ENCODE data around the gene SNX20. TPM values are rescaled to one million over a fixed set of nuclear protein-coding genes. Genes with fewer than 3 reads are reported as not detected.

The SNX20 gene
- total RNA-seq, 1 donor, result 48.5 TPM

GRCh38 chr16:50705436-50706110, 24.5 kb upstream of the SNX20 start:
- no peak for DNase-seq (ENCODE audit: low read depth in 2 of 3, low spot score in 2 of 3)

DNA sequence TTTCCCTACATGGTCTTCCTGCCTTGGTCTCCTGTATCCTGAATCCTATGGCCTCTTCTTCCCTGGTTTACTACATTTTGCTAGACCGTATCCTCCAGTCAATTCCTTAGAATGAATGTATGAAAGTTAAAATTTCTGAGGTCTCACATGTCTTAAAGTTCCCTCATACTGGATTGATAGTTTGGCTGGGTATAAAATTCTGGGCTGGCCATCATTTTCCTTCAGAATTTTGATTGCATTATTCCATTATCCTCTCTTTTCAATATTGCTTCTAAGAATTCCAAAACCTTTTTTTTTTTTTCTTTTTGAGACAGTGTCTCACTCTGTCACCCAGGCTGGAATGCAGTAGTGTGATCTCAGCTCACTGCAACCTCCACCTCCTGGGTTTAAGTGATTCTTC, 23.1 kb upstream of the SNX20 start:
- no peak for DNase-seq (ENCODE audit: low read depth in 2 of 3, low spot score in 2 of 3)

- peak in 2 of 3 donors; percentile 77 to 83 for DNase-seq (ENCODE audit: low read depth in 2 of 3, low spot score in 2 of 3)
Observed at GRCh38 chr16:50702725-50703124, 21.6 kb upstream of the SNX20 start.

DNA sequence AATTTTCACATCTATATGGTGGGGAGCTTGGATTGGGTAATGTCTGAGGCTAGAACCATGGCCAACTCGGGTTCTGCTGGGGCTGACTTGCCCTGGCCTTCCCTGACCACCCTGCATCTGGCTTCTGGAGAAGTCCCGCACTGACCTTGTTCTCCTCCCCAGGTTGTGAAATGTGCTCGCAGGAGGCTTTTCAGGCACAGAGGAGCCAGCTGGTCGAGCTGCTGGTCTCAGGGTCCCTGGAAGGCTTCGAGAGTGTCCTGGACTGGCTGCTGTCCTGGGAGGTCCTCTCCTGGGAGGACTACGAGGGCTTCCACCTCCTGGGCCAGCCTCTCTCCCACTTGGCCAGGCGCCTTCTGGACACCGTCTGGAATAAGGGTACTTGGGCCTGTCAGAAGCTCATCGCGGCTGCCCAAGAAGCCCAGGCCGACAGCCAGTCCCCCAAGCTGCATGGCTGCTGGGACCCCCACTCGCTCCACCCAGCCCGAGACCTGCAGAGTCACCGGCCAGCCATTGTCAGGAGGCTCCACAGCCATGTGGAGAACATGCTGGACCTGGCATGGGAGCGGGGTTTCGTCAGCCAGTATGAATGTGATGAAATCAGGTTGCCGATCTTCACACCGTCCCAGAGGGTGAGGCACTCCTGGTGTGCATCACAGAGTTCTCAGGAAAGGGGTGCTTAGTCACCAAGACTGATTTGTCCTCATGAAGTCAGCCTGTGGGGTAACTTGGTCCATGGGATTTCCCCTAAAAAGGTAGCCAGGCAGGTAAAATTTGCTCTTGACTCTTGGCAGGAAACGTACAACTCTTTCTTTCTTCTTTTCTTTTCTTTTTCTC, 18.4 kb upstream of the SNX20 start:
- DNase-seq (ENCODE audit: low read depth in 2 of 3, low spot score in 2 of 3), result no peak

GRCh38 chr16:50697881-50698767, 17.0 kb upstream of the SNX20 start:
- no peak for DNase-seq (ENCODE audit: low read depth in 2 of 3, low spot score in 2 of 3)

GRCh38 chr16:50697421-50697715, 16.3 kb upstream of the SNX20 start:
- DNase-seq (ENCODE audit: low read depth in 2 of 3, low spot score in 2 of 3), result no peak

- DNase-seq (ENCODE audit: low read depth in 2 of 3, low spot score in 2 of 3), result peak in 1 of 3 donors; percentile 52
Observed at GRCh38 chr16:50696575-50697420, 15.7 kb upstream of the SNX20 start.

DNA sequence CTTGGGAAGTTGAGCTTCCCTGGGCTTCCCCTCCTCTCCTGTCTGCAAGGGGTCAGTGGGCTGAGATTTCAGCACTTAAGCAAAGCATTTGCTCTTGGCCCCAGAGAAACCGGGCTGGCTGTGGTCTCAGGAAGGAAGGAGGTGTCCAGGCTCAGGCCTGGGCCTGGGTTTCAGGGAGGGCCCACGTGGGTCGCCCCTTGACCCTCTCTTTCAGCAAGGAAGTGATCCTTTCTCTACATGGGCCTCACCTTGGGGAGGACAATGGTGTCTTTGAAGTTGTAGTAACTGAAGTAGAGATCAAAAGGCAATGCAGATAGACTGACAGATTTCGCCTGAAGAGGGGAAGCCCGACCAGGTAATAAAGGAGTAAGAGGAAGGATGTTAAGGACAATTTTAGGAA, 15.0 kb upstream of the SNX20 start:
- DNase-seq (ENCODE audit: low read depth in 2 of 3, low spot score in 2 of 3), result no peak

GRCh38 chr16:50695017-50696000, 14.2 kb upstream of the SNX20 start:
- DNase-seq (ENCODE audit: low read depth in 2 of 3, low spot score in 2 of 3), result no peak

- DNase-seq (ENCODE audit: low read depth in 2 of 3, low spot score in 2 of 3), result no peak
Observed at GRCh38 chr16:50694206-50694605, 13.1 kb upstream of the SNX20 start.

DNA sequence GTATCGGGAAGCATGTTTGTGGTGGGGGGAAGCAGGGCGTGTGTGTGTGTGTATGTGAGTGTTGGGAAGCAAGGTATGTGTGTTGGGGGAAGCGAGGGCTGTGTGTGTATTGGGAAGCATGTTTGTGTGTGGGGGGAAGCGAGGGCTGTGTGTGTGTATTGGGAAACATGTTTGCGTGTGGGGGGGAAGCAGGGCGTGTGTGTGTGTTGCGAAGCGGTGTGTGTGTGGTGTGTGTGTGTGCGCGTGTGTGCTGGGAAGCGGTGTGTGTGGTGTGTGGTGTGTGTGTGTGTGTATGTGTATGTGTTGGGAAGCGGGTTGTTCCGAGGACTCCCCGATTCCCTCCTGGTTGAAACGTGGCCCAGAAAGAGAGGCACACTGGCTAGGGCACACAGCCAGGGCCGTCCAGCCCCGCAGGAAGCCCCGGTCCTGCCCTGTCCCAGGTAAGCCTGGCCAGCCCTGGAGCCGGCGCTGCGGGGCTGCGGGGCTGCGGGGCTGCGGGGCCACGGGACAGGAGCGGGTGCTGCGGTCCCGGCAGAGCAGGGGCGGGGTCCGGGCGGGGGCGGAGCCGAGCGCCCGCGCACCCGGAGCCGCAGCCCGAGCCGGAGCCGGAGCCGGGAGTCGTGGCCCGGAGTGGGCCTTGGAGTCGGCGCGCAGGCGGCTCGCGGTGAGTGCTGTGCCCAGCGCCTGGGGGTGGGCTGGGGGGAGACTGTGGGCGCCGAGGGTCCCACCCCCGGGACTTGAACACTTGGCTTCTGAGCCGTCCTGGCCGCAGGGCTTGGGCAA, 12.1 kb upstream of the SNX20 start, which contains the start of gene NOD2:
Gene NOD2, plus strand, starts transcription at position 608 of the 783 bp plus-strand sequence. CDS start 5,890 bp downstream, outside the sequence.
- DNase-seq (ENCODE audit: low read depth in 2 of 3, low spot score in 2 of 3), result no peak

- no peak for DNase-seq (ENCODE audit: low read depth in 2 of 3, low spot score in 2 of 3)
Observed at GRCh38 chr16:50692644-50692998, 11.5 kb upstream of the SNX20 start.

DNA sequence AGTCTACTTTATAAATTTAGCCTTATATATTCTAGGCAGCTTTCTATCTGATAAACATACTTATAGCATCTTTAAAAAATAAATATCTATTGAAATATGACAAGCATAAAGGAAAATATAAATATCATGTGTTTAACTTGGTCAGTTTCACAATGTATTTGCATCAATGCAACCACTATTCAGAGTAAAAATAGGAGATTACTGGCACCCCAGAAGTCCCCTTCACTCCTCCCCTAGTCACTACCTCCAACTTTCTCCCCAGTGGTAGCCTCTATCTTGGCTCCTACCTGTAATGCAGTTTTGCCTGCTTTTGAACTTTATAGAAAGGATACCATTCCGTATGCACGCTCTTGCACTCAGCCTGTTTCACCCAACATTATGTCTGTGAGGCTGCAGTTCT, 9.1 kb upstream of the SNX20 start:
- DNase-seq (ENCODE audit: low read depth in 2 of 3, low spot score in 2 of 3), result no peak

DNA sequence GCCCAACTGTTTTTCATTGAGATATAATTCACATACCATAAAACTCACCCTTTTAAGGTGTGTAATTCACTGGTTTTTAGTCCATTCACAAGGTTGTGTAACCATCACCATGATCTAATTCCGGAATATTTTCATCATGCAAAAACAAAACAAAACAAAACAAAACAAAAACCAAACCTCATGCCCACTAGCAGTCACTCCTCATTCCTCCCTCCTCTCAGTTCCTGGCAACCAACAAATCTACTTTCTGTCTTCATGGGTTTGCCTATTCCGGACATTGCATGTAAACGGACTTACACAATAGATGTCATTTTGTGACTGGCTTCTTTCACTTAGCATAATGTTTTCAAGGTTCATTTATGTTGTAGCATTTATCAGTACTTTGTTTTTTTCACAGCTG, 7.8 kb upstream of the SNX20 start:
- no peak for DNase-seq (ENCODE audit: low read depth in 2 of 3, low spot score in 2 of 3)

DNA sequence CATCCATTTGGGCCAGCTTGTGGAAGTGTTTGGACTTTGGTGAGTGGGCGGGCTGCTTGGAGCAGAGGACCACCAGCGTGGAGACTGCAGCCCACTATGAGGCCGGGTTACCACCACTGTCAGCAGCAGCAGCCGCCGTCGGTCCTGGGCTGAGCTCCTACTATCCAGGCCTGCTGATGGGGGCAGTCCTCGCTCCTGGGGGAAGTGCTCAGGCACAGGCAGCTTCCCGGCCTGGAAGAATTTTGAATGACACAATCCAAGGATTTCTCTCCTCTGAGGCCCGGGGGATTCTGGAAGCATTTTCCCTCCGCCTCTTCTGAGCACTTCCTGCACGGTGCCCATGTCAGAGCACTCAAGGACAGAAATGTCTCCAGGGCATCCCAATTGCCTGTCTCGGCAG, 7.0 kb upstream of the SNX20 start:
- DNase-seq (ENCODE audit: low read depth in 2 of 3, low spot score in 2 of 3), result no peak

DNA sequence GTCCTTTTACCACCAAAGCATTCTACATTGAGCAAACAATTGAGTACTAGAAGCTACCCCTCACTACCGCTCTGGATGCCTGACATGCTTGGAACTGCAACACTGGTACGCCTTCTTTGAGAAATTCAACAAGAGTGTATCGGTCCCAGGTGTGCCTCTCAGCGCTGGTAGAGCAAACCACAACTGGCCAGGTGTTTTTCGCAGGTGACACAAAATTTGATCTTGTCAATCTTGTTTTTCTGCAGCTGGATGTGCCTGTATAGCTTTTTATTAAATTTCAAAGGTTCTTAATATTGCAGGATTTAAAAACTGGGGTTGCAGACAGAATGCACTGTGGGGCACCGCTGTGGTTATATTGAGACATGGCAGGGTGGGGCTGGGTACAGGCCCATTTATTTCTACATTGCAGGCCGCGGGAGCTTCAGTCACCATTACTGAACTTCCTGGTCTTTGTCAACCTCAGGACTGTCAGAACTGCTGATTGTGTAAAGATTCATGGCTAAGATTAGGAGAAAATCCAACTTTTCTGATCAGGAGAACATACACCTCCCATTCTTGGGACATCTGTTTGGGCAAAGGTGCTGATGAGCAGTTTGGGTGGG, 4.5 kb upstream of the SNX20 start:
- DNase-seq (ENCODE audit: low read depth in 2 of 3, low spot score in 2 of 3), result no peak

- no peak for DNase-seq (ENCODE audit: low read depth in 2 of 3, low spot score in 2 of 3)
Observed at GRCh38 chr16:50684823-50685461, 3.8 kb upstream of the SNX20 start.

Data from hematopoietic multipotent progenitor cell (in vitro differentiated cells).